ENCODE data around the gene CCDC9B.

The CCDC9B gene

GRCh38 chr15:40344217-40344616, 3.5 kb upstream of the CCDC9B start:
- no peak for DNase-seq (ENCODE audit: extremely low spot score)
- POLR2A ChIA-PET: interaction anchor here (0.6 kb wide), 1 partner anchor 24 kb away, joined by 3 read pairs; no protein-coding TSS in a partner anchor
- TF ChIP-seq FOXM1 (IDR thresholded peaks at IDR 0.05; ENCODE audit: borderline replicate concordance) (no peak), FOXA1 (IDR thresholded peaks at IDR 0.05) (no peak), NFRKB (IDR thresholded peaks at IDR 0.05) (no peak), TARDBP (IDR thresholded peaks at IDR 0.05) (no peak), PKNOX1 (IDR thresholded peaks at IDR 0.05) (no peak), FOXK2 (IDR thresholded peaks at IDR 0.05) (no peak), ARNT (IDR thresholded peaks at IDR 0.05) (no peak), SP1 (IDR thresholded peaks at IDR 0.05) (no peak), ZNF384 (IDR thresholded peaks at IDR 0.05) (no peak)
- CTCF ChIA-PET: interaction anchor here (0.6 to 2.1 kb wide), 7 partner anchors 17 to 107 kb away, joined by 3 to 7 read pairs (median 3); no protein-coding TSS in a partner anchor

GRCh38 chr15:40343512-40343911, 2.8 kb upstream of the CCDC9B start:
- no peak for DNase-seq (ENCODE audit: extremely low spot score)
- TF ChIP-seq ELF4 (IDR thresholded peaks at IDR 0.05) (no peak), FOXA1 (IDR thresholded peaks at IDR 0.05) (no peak), L3MBTL2 (conservative IDR thresholded peaks at IDR 0.05) (no peak)
- POLR2A ChIA-PET: interaction anchor here (1.0 to 1.1 kb wide), 2 partner anchors 14 to 62 kb away, joined by 3 to 4 read pairs; partner anchors contain the start of gene IVD
- CTCF ChIA-PET: interaction anchor here (1.1 to 2.1 kb wide), 3 partner anchors 16 to 78 kb away, joined by 4 to 7 read pairs (median 5); no protein-coding TSS in a partner anchor

GRCh38 chr15:40342416-40343320, 1.9 kb upstream of the CCDC9B start:
- CTCF ChIA-PET: interaction anchor here (1.3 kb wide), 1 partner anchor 26 kb away, joined by 3 read pairs; no protein-coding TSS in a partner anchor
- DNase-seq (ENCODE audit: extremely low spot score): no peak
- TF ChIP-seq ELF4 (IDR thresholded peaks at IDR 0.05): no peak
- TF ChIP-seq L3MBTL2 (conservative IDR thresholded peaks at IDR 0.05): no peak
- TF ChIP-seq HDGF (IDR thresholded peaks at IDR 0.05; ENCODE audit: borderline replicate concordance): no peak
- TF ChIP-seq ARNT (IDR thresholded peaks at IDR 0.05): no peak
- TF ChIP-seq SUZ12 (IDR thresholded peaks at IDR 0.05): no peak
- no peak for TF ChIP-seq FOXA1 (IDR thresholded peaks at IDR 0.05)
- TF ChIP-seq SP1 (IDR thresholded peaks at IDR 0.05): no peak
- no peak for TF ChIP-seq NFRKB (IDR thresholded peaks at IDR 0.05)
- POLR2A ChIA-PET: interaction anchor here (1.0 to 1.1 kb wide), 2 partner anchors 14 to 63 kb away, joined by 3 to 4 read pairs; partner anchors contain the start of gene IVD

- TF ChIP-seq ELF4 (IDR thresholded peaks at IDR 0.05): no peak
- no peak for TF ChIP-seq NFRKB (IDR thresholded peaks at IDR 0.05)
- TF ChIP-seq L3MBTL2 (conservative IDR thresholded peaks at IDR 0.05): no peak
- TF ChIP-seq LEF1 (IDR thresholded peaks at IDR 0.05; ENCODE audit: borderline replicate concordance): no peak
- no peak for TF ChIP-seq ARNT (IDR thresholded peaks at IDR 0.05)
- no peak for TF ChIP-seq SP1 (IDR thresholded peaks at IDR 0.05)
- no peak for TF ChIP-seq BHLHE40 (IDR thresholded peaks at IDR 0.05; ENCODE audit: borderline replicate concordance)
- no peak for TF ChIP-seq FOXA1 (IDR thresholded peaks at IDR 0.05)
- no peak for TF ChIP-seq PKNOX1 (IDR thresholded peaks at IDR 0.05)
- no peak for TF ChIP-seq CTBP1 (IDR thresholded peaks at IDR 0.05; ENCODE audit: borderline replicate concordance)
- no peak for TF ChIP-seq HDGF (IDR thresholded peaks at IDR 0.05; ENCODE audit: borderline replicate concordance)
- no peak for TF ChIP-seq ZNF384 (IDR thresholded peaks at IDR 0.05)
- TF ChIP-seq FOXM1 (IDR thresholded peaks at IDR 0.05; ENCODE audit: borderline replicate concordance): no peak
- no peak for TF ChIP-seq FOXK2 (IDR thresholded peaks at IDR 0.05)
- TF ChIP-seq SUZ12 (IDR thresholded peaks at IDR 0.05): no peak
- TF ChIP-seq TARDBP (IDR thresholded peaks at IDR 0.05): no peak
- DNase-seq (ENCODE audit: extremely low spot score): no peak
- POLR2A ChIA-PET: interaction anchor here (0.7 to 1.6 kb wide), 8 partner anchors 12 to 554 kb away, joined by 3 to 6 read pairs (median 3); partner anchors contain the start of genes BAHD1, DISP2, INAFM2 and VPS18
- CTCF ChIA-PET: interaction anchor here (0.6 to 1.6 kb wide), 7 partner anchors 17 to 283 kb away, joined by 3 to 6 read pairs (median 3); partner anchors contain the start of gene IVD
These were observed 550 bp downstream of the CCDC9B start for GRCh38 chr15:40340038-40340739.

GRCh38 chr15:40339621-40339945, 1.2 kb downstream of the CCDC9B start:
- CTCF ChIA-PET: interaction anchor here (1.0 to 1.4 kb wide), 5 partner anchors 17 to 82 kb away, joined by 3 to 6 read pairs (median 3); partner anchors contain the start of gene IVD
- POLR2A ChIA-PET: interaction anchor here (1.1 to 1.6 kb wide), 4 partner anchors 11 to 555 kb away, joined by 3 to 6 read pairs (median 4); partner anchors contain the start of genes BAHD1 and VPS18
- TF ChIP-seq TARDBP (IDR thresholded peaks at IDR 0.05): no peak
- no peak for TF ChIP-seq PKNOX1 (IDR thresholded peaks at IDR 0.05)
- no peak for TF ChIP-seq CTBP1 (IDR thresholded peaks at IDR 0.05; ENCODE audit: borderline replicate concordance)
- DNase-seq (ENCODE audit: extremely low spot score): no peak

Data from HEK293T (cell line).